Measurements from ENCODE around the gene C3orf22. TPM values are rescaled to one million over a fixed set of nuclear protein-coding genes. Genes with fewer than 3 reads are reported as not detected.

Gene C3orf22
- total RNA-seq, 4 donors from 2014 or later = not detected

GRCh38 chr3:126502656-126503055, 56.1 kb downstream of the C3orf22 start:
- Histone ChIP-seq H3K36me3 (no peaks in the 10 kb centered on the region), H3K4me3 (no peak overlapping the region), H3K27me3 (peaks cover 31% of the 10 kb centered on the region), H3K27ac (no peak overlapping the region), H3K9me3 (no peaks in the 10 kb centered on the region), H3K4me1 (no peaks in the 10 kb centered on the region)
- ATAC-seq = no peak
- 57% methylated on average over 1 of the region's 1 CpG; no CpG with 5 or more reads in 1 of the 2 donors for WGBS, 2 donors (ENCODE audit: low coverage in 1 of 2)
- TF ChIP-seq POLR2A (IDR thresholded peaks at IDR 0.05) (no peak), CTCF (IDR thresholded peaks at IDR 0.05) (no peak), POLR2AphosphoS5 (IDR thresholded peaks at IDR 0.05) (no peak), EP300 (IDR thresholded peaks at IDR 0.05) (no peak)

GRCh38 chr3:126501736-126502135, 57.0 kb downstream of the C3orf22 start:
- no peak overlapping the region for H3K27ac ChIP-seq
- no peak overlapping the region for H3K4me3 ChIP-seq
- WGBS, 2 donors (ENCODE audit: low coverage in 1 of 2) = 54 to 69% methylated on average over 3 to 6 of the region's 7 CpGs
- peaks cover 31% of the 10 kb centered on the region for H3K27me3 ChIP-seq
- no peaks in the 10 kb centered on the region for H3K36me3 ChIP-seq
- ATAC-seq = no peak
- TF ChIP-seq EP300 (IDR thresholded peaks at IDR 0.05) (no peak), CTCF (IDR thresholded peaks at IDR 0.05) (no peak), POLR2A (IDR thresholded peaks at IDR 0.05) (no peak), POLR2AphosphoS5 (IDR thresholded peaks at IDR 0.05) (no peak)
- H3K9me3 ChIP-seq = no peaks in the 10 kb centered on the region
- H3K4me1 ChIP-seq = no peaks in the 10 kb centered on the region

GRCh38 chr3:126501054-126501453, 57.7 kb downstream of the C3orf22 start:
- no peaks in the 10 kb centered on the region for H3K4me1 ChIP-seq
- TF ChIP-seq POLR2A (IDR thresholded peaks at IDR 0.05) = no peak
- TF ChIP-seq CTCF (IDR thresholded peaks at IDR 0.05) = no peak
- TF ChIP-seq POLR2AphosphoS5 (IDR thresholded peaks at IDR 0.05) = no peak
- no peak for TF ChIP-seq EP300 (IDR thresholded peaks at IDR 0.05)
- peaks cover 31% of the 10 kb centered on the region for H3K27me3 ChIP-seq
- no CpG with 5 or more reads among the region's 5 CpGs for WGBS, 2 donors (ENCODE audit: low coverage in 1 of 2)
- no peak overlapping the region for H3K4me3 ChIP-seq
- ATAC-seq = no peak
- H3K36me3 ChIP-seq = no peaks in the 10 kb centered on the region
- no peaks in the 10 kb centered on the region for H3K9me3 ChIP-seq
- H3K27ac ChIP-seq = no peak overlapping the region

GRCh38 chr3:126500016-126500415, 58.7 kb downstream of the C3orf22 start:
- Histone ChIP-seq H3K27ac (no peak overlapping the region), H3K36me3 (no peaks in the 10 kb centered on the region), H3K4me3 (no peak overlapping the region), H3K27me3 (peaks cover 22% of the 10 kb centered on the region), H3K9me3 (no peaks in the 10 kb centered on the region), H3K4me1 (no peaks in the 10 kb centered on the region)
- TF ChIP-seq EP300 (IDR thresholded peaks at IDR 0.05) = no peak
- no peak for TF ChIP-seq CTCF (IDR thresholded peaks at IDR 0.05)
- TF ChIP-seq POLR2AphosphoS5 (IDR thresholded peaks at IDR 0.05) = no peak
- no peak for TF ChIP-seq POLR2A (IDR thresholded peaks at IDR 0.05)
- WGBS, 2 donors (ENCODE audit: low coverage in 1 of 2) = no CpG with 5 or more reads among the region's 7 CpGs
- ATAC-seq = no peak

Small RNAs within 50 kb of the gene (small RNA-seq; reads per million reads assigned to genes)
- 0.09 to 3.0 (median 0.87) reads per million in 4 donors for gene RNA5SP138

Other genes starting within 250 kb of the C3orf22 start
- gene KLF15, start 201.5 kb downstream of the C3orf22 start, total RNA-seq = 100 to 1,000 TPM in 1 of 4 donors, 10 to 100 TPM in 3; 69.5 to 110 (median 94.0) TPM
- not detected for gene CFAP100, start 164.0 kb downstream of the C3orf22 start, total RNA-seq
- 10 to 100 TPM; 25.9 to 47.6 (median 35.3) TPM for gene ZXDC, start 83.0 kb downstream of the C3orf22 start, total RNA-seq
- not detected for gene UROC1, start 41.2 kb downstream of the C3orf22 start, total RNA-seq
- gene CHST13, start 34.8 kb downstream of the C3orf22 start, total RNA-seq = 1 to 10 TPM in 1 of 4 donors, under 1 TPM in 2, not detected in 1; 0.52 to 1.4 (median 0.81) TPM
- 10 to 100 TPM; 14.3 to 24.7 (median 18.5) TPM for gene TXNRD3, start 96.2 kb upstream of the C3orf22 start, total RNA-seq
- 10 to 100 TPM in 3 of 4 donors, 1 to 10 TPM in 1; 8.5 to 37.2 (median 15.2) TPM for gene CHCHD6, start 145.3 kb upstream of the C3orf22 start, total RNA-seq

Measured in gastroesophageal sphincter (tissue), 4 donors.